Measurements from ENCODE around the gene PFN1.

DNA sequence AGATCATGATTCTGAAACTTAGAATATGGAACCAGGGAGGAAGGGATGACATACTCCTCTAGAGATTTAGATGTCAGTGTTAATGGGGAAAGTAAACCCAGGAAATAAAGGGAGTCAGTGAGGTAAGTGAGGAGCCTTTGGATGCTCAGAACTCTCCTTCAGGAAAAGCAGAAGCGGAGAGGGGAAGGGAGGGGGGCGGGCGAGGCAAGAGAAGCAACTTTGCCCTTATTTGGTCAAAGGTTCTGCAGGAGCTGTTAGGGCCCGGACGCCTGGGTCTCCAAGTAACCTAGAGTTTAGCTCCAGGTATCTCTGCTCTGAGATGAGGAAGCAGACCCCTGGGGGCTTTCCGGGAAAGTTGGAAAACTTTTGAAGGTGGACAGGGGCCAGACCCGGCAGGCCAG, 1.3 kb downstream of the PFN1 start:
- TF ChIP-seq EZH2 (IDR thresholded peaks at IDR 0.05; ENCODE audit: insufficient read depth, poor library complexity, severe bottlenecking) (no peak), EZH2phosphoT487 (IDR thresholded peaks at IDR 0.05; ENCODE audit: insufficient read depth, low read depth) (no peak)
